PC-3 (cell line): ENCODE results near the gene C3orf33.

ENCODE experiments used
- EZH2 ChIP-seq: fragments of 300-600 bp; sonication (generic); IDR thresholded peaks from one replicate; pipeline ENCODE4 v1.6.1; 2017; ENCODE audit warnings: antibody characterized with exemption, mild to moderate bottlenecking, low read length; ENCODE audit not compliant: unreplicated experiment
- EZH2phosphoT487 ChIP-seq: fragments of 300-600 bp; sonication (generic); IDR thresholded peaks from 2 replicates; pipeline ENCODE4 v1.6.1; 2018; ENCODE audit warnings: mild to moderate bottlenecking, antibody characterized with exemption, low read length, borderline replicate concordance
- TF ChIP-seq, protein P1 (sequence below): fragments of 300-600 bp; sonication (generic); conservative IDR thresholded peaks from 2 replicates; pipeline ENCODE4 v1.5.1; 2017; ENCODE audit warnings: antibody characterized with exemption, low read depth, mild to moderate bottlenecking, low read length

DNA sequence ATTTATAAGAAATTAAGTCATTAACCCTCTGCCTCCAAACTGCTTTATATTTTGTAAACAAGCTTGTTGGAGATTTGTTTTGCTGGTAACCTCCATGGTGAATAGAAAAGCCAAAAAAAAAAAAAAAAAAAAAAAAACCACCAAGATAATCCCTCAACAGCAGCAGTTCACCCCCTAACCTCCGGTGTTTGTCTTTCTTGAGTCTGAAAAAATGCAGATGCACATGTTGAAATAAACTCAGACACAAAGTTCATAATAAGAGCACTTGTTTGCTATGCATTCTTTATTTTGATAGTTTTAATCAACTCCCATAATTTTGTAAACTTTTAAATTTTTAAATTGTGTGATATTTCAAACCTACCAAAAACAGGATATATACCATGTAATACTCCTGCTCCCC, 59.4 kb downstream of the C3orf33 start:
- TF ChIP-seq, protein P1, sequence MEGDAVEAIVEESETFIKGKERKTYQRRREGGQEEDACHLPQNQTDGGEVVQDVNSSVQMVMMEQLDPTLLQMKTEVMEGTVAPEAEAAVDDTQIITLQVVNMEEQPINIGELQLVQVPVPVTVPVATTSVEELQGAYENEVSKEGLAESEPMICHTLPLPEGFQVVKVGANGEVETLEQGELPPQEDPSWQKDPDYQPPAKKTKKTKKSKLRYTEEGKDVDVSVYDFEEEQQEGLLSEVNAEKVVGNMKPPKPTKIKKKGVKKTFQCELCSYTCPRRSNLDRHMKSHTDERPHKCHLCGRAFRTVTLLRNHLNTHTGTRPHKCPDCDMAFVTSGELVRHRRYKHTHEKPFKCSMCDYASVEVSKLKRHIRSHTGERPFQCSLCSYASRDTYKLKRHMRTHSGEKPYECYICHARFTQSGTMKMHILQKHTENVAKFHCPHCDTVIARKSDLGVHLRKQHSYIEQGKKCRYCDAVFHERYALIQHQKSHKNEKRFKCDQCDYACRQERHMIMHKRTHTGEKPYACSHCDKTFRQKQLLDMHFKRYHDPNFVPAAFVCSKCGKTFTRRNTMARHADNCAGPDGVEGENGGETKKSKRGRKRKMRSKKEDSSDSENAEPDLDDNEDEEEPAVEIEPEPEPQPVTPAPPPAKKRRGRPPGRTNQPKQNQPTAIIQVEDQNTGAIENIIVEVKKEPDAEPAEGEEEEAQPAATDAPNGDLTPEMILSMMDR = no peak
- TF ChIP-seq EZH2 (no peak), EZH2phosphoT487 (no peak)
